Endometrial microvascular endothelial cells (primary cell): ENCODE measurements around the gene CD3D. TPM values are rescaled to one million over a fixed set of nuclear protein-coding genes. Genes with fewer than 3 reads are reported as not detected.
"Not testable (repeated sequence)": the region's sequence is repeated elsewhere in the genome, so short reads cannot be mapped to it uniquely, and the experiment has no call there.

ENCODE experiments used
- in situ Hi-C: cut with HindIII; loops from 2 replicates; pipeline ENCODE4 v1.10.0; 2017; ENCODE audit warnings: low sequenced_read_pairs, low pct_unique_long_range_greater_than_20kb; ENCODE audit errors: inconsistent ontology term
- total RNA-seq: library from RNA; depleted of rRNA; stranded (reverse); fragments of >200 nt; gene quantifications from one replicate; pipeline ENCODE4 v1.2.3, GENCODE V29; 2015; ENCODE audit errors: inconsistent ontology term

The CD3D gene
- total RNA-seq, 1 donor from 2014 or later = not detected

- in situ Hi-C loops = not testable (repeated sequence)
Measured at GRCh38 chr11:118308995-118309528, 33.4 kb downstream of the CD3D start.

DNA sequence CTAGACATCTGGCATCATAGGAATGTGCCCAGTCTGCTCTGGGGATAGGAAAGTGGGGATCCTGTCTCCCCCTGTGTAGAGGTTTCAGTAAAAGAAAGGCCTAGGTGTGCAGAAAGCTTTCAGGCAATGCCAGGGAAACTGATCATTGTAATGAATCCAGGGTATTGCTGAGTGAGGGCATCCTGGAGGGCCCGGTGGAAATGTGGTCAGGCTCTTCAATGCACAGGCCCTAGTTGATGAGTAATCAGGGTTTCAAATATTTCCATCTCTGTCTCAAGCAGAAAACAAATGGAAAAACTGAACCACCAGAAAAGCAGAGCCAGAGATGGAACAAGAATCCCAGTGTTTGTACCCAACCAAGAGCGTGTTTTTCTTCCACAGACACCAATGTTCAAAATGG is 35.9 kb downstream of the CD3D start:
- in situ Hi-C loops = no loop called here

- in situ Hi-C loops = no loop called here
Measured at GRCh38 chr11:118305726-118306125, 36.8 kb downstream of the CD3D start.

GRCh38 chr11:118304568-118305248 is 37.8 kb downstream of the CD3D start, which contains the start of gene CD3E:
CD3E (plus strand) TSS chr11:118304730; CDS start chr11:118304953, 223 bp downstream.
- in situ Hi-C loops = no loop called here

- in situ Hi-C loops = no loop called here
Measured at GRCh38 chr11:118304227-118304567, 38.3 kb downstream of the CD3D start.

DNA sequence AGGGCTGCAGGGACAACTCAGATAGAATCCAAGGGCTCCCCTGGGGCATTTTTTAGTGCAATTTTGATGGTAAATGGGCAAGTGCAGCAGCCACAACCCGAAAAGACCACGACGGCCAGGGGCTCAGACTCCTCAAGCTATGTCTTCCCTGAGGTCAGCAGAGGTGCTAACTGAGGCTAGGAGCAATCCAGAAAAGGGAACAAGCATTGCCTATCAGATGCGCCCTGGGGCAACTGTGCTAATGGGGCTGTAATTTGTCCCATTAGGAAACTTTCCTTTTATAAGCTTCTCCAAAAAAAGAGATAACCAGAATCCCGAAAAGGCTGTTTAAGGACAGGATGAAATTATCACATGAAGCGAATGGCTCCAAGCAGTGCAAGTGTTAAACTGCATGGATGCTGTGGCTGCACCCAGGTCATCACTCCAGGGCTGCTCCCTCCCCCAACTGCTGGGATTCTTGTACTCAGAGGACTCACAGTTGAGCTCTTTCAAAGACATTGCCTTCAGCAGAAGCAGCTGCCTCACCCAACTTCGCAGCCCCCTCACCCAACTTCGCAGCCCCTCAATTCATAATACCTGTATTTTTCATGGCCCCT is 40.8 kb downstream of the CD3D start:
- in situ Hi-C loops = no loop called here

GRCh38 chr11:118295815-118296454 is 46.6 kb downstream of the CD3D start:
- in situ Hi-C loops = no loop called here

GRCh38 chr11:118295199-118295598 is 47.3 kb downstream of the CD3D start:
- in situ Hi-C loops = no loop called here

- in situ Hi-C loops = no loop called here
Measured at GRCh38 chr11:118294053-118294452, 48.5 kb downstream of the CD3D start.

DNA sequence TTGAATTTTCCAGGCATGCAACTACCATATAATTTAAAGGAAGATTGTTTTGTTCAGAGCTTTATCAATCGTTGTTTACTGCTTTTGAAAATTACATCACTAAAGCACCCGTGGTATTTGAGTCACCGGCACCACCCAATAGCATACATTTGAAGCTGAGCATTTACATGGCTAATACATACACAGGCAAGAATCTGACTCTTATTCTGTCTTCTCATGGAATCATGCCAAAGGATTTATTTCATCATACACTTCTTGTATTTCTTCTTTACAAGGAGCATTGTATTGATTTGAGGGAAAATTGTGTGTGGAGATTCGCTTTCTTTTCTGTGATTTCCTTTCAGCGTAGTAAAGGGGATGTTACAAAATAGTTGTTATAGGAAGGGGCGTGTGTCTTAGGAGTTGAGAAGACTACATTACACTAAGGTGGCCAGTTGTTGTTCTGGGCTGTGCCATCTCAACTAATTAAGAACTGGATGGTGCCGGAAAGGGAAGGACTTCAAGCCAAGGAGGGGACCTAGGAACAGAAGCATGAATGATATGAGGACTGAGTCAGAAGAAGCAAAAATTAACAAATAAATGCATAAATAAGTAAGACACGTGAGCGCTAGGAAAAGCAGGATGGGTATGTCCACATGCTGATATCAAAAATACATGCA is 50.9 kb downstream of the CD3D start:
- in situ Hi-C loops = no loop called here

DNA sequence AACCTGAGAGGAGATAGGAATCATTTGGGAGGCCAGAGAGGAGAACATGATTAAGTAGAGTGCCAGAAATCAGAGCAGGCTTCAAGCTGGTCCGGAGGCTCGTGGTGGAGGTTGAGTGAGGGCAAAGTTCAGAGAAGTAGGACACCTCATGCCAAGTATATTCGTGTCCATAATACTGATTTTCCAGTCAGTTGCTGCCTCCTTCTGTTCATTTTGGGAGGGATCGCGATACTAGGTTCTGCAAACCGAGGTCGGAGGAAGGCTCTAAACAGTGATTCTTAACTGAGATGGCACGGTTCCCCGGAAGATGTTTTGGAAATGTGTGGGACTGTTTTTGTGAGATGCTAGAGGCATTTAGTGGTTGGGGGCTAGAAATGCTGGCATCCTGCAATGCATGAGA is 51.6 kb downstream of the CD3D start:
- in situ Hi-C loops = no loop called here

DNA sequence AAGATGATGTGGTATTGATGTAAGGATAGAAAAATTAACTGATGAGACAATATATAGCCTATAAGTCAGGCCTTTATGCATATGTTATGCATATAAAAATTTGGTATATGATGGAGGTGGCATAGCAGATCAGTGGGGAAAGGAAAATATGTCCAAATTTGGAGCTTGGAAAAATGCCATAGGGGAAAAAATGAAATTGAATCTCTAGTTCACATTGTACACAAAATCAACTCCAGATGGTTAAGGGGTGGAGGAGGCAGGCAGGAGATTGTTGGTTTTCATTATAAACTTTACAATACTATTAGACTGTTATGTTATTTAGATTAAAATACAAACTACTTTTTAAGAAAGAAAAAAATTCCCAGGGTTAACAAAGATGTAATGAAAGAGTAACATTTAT is 53.1 kb downstream of the CD3D start:
- in situ Hi-C loops = no loop called here

Other genes with a start within 250 kb of the CD3D start
- under 0.01 TPM for gene SCN4B, start 189.9 kb downstream of the CD3D start, total RNA-seq
- not detected for gene SCN2B, start 166.1 kb downstream of the CD3D start, total RNA-seq
- not detected for gene JAML, start 117.7 kb downstream of the CD3D start, total RNA-seq
- 10.3 TPM for gene MPZL3, start 90.3 kb downstream of the CD3D start, total RNA-seq
- gene MPZL2, start 78.4 kb downstream of the CD3D start, total RNA-seq = 618 TPM
- gene CD3E, start 38.0 kb downstream of the CD3D start, total RNA-seq = not detected
- not detected for gene CD3G, start 1.6 kb upstream of the CD3D start, total RNA-seq
- gene UBE4A, start 16.9 kb upstream of the CD3D start, total RNA-seq = 53.0 TPM
- 66.7 TPM for gene ATP5MG, start 58.9 kb upstream of the CD3D start, total RNA-seq
- 29.9 TPM for gene KMT2A, start 93.8 kb upstream of the CD3D start, total RNA-seq
- not detected for gene TTC36, start 184.8 kb upstream of the CD3D start, total RNA-seq
- gene TMEM25, start 188.5 kb upstream of the CD3D start, total RNA-seq = 30.3 TPM
- gene IFT46, start 223.2 kb upstream of the CD3D start, total RNA-seq = 43.4 TPM
- 127 TPM for gene ARCN1, start 229.7 kb upstream of the CD3D start, total RNA-seq